Right ventricle myocardium inferior (tissue), 1 donor: Measurements from ENCODE around the gene PARD6G. TPM values are rescaled to one million over a fixed set of nuclear protein-coding genes. Genes with fewer than 3 reads are reported as not detected.

Experiments
- ATAC-seq: fragments of 200-7000 bp; cut with Tn5 transposase; one replicate; pipeline ENCODE4 v1.9.1; 2020; ENCODE audit warnings: mild to moderate bottlenecking, moderate library complexity
- DNase-seq: peaks from one replicate; pipeline ENCODE4 v3.0.0; 2021; ENCODE audit errors: missing footprints
- intact Hi-C: fragments of 100-400 bp; cut with DNase I; formaldehyde crosslinking; loops from one replicate; pipeline ENCODE4 v1.11.0; 2022
- total RNA-seq: library from RNA; stranded (reverse); fragmentation: NEBNext Ultra II Directional; extraction: Animal tissue kit (Norgen Biotek cat#: 25700); gene quantifications from one replicate; pipeline ENCODE4 v1.2.1, GENCODE V29; 2021
- donor health status: DM: no; HTN: yes; CAD: no; lungs with severe emphysema.

PARD6G gene
- total RNA-seq, 1 donor from 2014 or later = 2.1 TPM

DNA sequence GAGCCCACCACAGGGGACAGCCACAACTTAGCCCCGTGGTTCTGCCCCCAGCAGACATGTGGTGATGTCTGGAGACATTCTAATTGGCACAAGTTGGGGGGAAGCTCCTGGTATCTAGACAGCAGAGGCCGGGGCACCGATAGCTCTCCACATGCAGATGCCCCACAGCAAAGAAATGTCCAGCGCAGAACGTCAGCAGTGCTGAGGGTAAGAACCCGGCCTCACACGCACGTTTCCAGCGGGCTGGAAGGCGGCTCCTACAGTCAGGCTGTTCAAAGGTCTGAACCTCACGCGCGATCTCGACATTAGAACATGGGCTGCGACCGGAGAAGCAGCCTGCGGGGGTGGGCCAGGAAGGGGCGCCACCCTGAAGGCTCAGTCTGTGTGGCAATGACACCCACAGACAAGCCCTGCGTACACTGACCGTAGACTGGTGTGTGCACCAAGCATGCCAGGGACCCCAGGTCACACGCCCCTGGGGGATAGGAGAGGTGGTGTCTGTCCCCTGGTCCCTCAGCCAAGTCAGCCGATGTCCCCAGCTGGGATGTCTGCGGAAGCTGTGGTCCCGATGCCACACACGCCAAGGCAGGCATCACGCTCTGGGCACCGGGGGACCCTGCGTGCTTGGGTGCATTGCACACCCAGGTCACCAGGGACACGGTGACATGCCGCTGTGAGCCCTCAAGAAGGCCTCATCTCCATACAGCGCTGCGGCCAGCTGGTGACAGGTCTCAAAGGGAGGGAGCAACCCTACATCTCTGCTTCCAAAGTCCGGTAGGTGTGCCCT lies 66.3 kb downstream of the PARD6G start:
- DNase-seq (no peak), ATAC-seq (no peak)
- intact Hi-C loops = no loop called here

DNA sequence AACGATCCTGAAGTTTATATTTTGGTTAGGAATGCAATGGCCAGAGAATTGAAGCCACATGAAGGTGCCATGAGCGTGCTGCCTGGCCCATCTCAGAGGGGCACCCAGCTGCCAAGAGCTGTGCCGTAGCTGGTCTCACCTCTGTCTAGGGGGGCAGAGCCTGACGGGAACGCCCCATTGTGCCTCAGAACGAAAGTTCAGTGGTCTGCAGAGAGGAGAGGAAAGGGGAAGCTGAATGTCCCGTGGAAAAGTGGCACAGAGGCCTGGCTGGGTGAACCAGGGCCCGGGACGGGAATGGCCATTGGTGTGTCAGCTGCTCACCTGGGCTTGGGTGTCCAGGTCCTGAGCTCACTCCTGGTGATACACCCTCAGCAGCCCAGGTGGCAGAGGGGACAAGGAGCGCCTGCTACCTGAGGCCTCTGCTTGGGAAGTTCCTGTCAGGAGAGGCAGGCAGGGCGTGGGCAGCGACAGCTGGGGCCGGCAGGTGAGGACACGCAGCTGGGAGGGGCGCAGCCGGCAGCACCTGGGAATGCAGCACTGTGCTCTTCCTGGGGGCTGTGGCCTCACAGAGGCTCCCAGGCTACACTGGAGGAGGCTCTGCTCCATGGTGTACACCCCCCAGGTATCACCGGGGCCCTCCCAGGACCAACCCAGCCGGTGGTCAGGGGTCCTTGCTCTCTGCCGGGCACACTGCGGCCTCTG lies 67.3 kb downstream of the PARD6G start:
- ATAC-seq = no peak

DNA sequence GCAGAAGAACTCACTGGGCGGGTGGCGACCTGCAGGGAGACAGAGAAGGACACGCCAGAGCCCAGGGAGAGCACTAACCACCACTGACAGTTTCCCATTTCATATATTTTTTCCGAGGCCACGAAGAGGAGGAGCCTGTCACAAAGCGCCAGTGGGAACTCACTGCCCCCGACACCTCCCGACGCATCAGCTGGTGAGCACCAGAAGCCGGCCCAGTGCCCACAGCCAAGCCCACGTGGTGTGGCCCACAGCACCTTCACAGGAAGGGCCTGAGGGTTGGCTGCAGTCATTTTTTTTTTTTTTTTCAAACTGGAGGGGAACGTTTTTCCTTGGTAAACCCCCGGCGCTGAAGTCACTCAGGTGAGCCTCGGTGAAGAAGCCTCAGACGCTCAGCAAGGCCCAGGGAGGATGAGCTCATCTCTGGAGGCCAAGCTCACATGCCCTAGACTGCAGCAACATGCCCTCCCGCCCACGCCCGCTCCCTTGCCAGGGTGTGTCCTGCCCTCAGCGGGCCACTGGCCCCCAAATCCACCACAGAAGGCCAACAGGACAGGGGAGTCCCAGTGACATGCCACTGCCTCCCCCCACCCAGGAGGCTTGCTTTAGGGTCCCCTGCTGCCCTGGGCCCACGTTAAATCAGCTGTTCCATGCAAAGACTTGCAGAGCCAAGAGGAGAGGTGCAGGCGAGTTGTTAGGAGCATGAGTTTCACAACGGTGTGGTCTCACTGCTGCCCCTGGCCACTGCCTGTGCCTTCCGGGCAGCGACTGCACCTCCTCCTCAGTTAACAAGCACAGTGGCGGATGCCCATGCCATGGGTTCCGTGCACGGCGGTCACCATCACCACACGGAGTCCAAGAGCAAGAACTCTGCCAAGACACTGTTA lies 68.1 kb downstream of the PARD6G start:
- DNase-seq = no peak
- intact Hi-C loops = no loop called here
- ATAC-seq = no peak

More for the DNA sequence above, 67.3 kb downstream of the PARD6G start:
- intact Hi-C loops = no loop called here
- DNase-seq = no peak

DNA sequence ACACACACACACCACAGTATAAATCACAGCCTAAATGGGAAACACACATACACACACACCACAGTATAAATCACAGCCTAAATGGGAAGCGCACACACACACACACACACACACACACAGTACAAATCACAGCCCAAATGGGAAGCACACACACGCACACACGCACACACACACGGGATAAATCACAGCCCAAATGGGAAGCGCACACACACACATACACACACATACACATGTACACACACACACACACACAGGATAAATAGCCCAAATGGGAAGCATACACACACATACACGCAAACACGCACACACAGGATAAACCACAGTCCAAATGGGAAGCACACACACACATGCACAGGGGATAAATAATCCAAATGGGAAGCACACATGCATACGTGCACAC lies 70.2 kb downstream of the PARD6G start:
- ATAC-seq = no peak
- intact Hi-C loops = no loop called here
- DNase-seq = no peak

DNA sequence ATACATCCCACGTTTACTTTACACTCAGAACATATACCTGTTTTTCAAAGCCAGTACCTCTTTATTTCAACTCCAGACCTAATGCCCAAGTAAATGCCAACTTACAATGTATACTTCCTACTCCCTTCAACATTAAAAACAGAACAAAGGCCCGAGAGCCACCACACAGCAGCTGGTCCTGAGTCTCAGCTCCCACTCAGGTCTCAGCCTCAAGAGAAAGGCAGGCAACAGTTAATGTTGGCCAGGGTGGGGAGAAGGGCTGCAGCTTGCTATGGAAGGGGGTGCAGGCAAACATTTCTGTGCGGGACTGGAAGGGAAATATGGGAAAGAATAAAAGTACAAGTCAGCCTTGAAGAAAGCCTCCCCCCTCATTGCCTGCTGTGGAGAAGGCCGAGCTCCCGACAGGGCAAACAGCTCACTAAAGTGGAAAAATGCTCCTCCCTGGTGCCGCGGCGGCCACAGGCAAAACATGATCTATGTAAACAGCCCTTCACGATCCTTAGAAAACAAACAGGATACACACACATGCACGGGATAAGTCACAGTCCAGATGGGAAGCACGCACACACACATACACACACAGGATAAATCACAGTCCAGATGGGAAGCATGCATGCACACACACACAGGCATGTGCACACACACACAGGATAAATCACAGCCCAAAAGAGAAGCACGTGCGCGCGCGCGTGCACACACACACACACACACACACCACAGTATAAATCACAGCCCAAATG lies 70.8 kb downstream of the PARD6G start:
- ATAC-seq = no peak
- DNase-seq = no peak
- intact Hi-C loops = no loop called here

DNA sequence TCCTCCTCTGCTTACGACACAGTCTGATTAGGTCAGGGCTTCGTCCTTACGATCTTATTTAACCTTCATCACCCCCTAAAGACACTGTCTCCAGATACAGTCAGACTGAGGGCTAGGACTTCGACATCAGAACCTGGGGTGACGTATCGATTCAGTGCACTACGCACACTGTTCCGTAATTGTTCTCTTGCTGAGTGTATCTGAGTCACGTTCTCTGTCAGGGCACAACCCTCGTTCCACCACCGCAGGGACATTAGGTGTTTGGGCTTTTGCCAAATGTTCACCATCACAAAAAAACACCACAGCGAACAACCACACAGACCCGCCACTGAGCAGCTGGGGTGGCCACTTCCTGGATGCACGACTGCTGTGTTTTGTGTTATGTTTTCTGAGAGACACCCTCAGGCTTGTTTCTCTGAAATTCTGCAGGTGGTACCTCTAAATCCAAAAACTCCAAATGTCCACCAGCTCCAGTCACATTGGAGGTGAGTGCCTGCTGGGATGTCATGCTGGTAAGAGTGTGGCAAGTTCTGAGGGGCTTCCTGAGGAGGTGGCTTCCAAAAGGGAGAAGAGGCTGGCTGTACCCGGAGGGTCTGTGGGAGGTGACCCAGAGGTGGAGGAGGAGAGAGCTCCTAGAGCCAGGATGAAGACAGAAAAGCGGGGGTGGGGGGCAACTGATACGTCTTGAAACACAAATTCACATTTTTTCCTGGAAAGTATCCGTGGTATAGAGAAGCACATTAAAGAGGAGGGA lies 71.7 kb downstream of the PARD6G start:
- intact Hi-C loops = no loop called here
- ATAC-seq = no peak
- DNase-seq = no peak

DNA sequence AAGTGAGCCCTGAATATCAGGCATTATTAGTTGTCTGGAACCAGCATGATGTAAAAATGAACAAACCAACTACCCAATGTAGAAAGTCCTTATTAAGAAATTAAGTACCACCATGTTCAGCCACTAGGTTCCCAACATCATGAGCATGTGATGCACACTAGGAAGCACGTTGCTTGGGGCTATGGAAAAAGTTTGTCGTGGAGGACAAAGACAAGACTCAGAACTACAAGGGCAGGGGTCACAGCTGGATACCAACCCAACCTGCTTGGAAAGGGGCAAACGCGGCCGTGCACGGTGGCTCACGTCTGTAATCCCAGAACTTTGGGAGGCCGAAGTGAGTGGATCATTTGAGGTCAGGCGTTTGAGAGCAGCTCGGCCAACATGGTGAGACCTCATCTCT lies 74.3 kb downstream of the PARD6G start:
- intact Hi-C loops = no loop called here
- ATAC-seq (no peak), DNase-seq (no peak)

DNA sequence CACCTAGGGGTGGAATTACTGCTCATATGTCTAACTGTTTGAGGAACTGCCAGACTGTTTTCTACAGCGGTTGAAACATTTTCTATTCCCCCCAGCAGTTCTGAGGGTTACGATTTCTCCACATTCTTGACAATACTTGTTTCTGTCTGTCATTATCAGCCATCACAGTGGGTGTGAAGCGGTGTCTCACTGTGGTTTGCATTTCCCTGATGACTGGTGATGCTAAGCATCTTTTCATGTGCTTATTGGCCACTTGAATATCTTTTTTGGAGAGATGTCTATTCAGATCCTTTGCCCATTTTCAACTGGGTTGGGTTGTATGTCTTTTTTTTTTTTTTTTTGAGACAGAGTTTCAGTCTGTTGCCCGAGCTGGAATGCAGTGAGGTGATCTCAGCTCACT lies 75.3 kb downstream of the PARD6G start:
- intact Hi-C loops = no loop called here
- no peak for ATAC-seq
- no peak for DNase-seq

DNA sequence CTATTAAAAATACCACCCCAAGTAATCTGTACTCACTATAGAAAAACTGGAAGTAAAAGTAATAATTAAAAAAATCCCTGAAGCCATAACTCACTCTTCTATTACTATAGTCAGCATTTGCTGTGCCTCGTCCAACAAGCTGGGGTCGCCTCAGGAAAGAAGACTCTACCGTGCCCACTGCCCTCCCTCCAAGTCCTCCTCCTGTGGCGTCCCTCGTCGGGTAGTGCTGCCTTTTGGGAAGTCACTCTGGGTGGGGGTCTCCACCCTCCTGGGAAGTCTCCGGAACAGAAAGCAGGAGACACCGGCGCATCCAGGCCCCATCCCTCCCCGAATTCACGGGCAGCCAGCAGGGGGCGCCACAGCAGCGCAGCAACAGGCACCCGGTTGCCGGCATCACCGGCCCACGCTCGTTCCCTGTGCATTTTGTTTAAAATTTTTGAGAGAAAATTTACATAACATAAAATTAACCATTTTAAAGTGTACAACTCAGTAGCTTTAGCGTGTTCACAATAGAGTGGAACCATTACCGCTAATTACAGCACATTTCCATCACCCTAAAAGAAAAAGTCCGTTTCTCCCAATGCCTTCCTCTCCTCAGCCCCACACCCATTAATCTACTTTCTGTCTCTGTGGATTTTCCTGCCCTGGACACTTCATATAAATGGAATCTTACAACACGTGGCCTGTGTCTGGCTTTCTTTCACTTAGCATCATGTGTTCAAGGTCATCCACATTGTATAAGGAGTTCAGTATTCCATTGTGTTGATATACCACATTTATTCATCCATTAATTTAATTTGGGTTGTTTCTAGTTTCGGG lies 76.1 kb downstream of the PARD6G start:
- intact Hi-C loops = no loop called here
- ATAC-seq = peak; percentile 29
- DNase-seq = peak; percentile 80

DNA sequence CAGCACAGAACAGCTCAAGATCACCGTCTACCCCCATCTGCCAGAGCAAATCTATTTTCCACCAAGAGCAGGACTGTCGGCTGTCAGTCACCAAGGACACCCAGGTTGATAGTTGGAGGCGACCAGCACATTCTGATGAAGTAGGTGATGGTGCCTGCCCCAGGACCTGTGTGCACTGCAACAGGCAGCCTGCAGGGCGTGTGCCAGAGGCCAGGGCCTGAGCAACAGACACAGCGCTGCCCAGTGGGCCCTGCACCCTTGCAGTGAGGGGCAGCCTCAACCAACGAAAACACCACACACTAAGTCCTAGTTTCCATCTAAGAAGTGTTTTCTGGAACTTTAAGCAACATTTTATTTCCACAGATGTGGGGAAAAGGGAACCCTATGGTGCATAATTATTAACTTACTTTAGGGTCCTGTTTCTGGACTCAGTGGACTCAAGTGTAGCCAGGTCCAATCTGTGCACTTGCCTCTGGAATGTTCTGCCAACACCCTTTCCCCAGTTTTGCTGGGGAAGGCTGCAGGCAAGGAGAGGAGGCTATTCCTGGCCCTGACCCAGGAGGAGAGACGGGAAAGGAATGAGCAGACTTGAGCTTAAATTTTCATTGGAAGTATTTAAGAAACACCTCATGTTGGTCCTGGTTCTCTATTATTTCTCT lies 76.8 kb downstream of the PARD6G start:
- intact Hi-C loops = no loop called here
- DNase-seq (no peak), ATAC-seq (no peak)

DNA sequence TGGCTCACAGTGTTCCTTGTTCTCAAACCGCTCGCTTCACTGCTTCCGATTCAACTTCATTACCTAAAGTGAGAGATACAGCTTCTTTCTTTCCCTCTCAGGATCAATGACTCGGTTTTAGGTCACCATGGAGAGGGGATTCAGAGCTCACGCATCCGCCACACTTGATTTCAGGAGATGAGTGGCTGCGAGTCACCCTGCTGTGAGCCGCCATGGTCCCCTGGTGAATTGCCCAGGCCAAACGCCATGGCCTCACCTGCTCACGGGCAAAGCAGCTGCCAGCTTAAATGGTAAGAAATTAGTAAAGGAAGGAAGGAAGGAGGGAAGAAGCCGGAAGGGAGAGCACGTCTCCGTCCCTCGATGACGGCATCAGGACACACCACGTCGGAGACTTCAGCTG lies 77.7 kb downstream of the PARD6G start:
- intact Hi-C loops = no loop called here
- DNase-seq (no peak), ATAC-seq (no peak)

DNA sequence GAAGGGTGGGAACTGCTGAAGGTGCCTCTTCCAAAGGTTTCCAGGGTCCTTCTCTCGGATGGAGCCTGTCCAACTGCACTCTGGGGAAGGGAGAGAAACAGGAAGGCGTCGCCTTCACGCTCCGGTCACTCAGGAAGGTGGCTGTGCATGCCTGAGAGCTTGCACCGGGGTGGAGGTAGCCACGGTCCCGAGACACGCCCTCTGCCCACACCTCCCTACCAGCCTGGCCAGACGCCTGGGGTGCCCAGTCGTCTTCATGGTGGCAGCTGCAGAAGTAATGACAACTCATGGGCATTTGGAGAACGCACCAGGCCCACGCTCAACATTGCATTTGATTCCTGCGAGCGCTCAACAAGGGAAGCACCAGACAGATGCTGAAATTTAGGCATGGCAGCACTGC lies 78.3 kb downstream of the PARD6G start:
- DNase-seq (no peak), ATAC-seq (no peak)

DNA sequence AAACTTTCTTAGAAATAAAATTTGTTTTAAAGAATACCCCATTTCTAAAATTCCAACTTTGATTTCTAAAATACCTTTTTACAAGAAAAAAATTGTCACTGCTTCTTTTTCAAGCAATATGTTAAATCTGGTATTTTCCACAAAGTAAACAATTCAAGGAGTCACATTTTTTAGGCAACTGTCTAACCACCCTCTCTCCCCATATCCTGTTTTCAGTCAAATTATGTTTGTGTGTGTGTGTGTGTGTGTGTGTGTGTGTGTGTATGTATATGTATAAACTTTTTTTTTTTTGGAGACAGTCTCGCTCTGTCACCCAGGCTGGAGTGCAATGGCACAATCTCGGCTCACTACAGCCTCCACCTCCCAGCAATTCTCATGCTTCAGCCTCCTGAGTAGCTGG lies 79.0 kb downstream of the PARD6G start:
- intact Hi-C loops = no loop called here
- DNase-seq (no peak), ATAC-seq (no peak)

More for the DNA sequence above, 78.3 kb downstream of the PARD6G start:
- intact Hi-C loops = no loop called here

DNA sequence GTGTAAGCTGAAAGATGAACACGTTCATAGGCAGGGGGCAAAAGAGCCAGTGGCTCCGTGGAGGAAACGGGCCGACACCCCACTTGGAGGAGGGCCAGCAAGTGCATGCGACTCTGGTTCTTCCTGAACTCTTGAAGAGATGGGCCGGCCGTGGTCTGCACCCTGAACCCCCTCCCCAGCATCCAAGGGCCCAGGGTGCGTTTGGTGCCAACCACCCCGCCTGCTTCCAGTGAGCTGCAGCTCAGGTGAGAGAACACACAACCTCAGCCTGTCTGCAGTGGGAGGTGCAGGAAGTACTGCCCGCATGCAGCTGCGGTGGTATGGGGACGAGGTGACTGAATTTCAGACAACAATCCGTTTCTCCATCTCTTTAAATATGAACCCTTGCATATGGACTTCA lies 79.4 kb downstream of the PARD6G start:
- ATAC-seq = no peak
- intact Hi-C loops = no loop called here
- DNase-seq = no peak

DNA sequence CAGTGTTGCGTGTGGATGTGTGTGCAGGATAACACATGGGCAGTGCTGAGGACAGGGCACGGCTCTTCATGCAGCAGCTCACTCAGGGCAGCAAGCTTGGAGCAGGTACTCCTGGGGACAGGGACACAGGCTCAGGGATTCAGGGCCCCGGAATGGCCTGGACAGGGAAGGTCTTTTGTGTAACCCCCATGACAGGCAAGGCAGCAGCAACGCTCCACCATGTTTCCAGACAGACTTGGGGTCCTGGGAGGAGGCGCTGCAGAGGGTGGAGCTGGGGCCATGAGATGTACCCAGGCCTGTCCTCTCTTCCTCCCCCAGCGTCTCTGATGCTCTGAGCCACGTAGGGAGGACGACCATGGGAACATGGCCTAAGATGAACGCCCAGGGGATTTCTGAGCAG lies 80.0 kb downstream of the PARD6G start:
- no peak for DNase-seq
- no peak for ATAC-seq
- intact Hi-C loops = no loop called here

DNA sequence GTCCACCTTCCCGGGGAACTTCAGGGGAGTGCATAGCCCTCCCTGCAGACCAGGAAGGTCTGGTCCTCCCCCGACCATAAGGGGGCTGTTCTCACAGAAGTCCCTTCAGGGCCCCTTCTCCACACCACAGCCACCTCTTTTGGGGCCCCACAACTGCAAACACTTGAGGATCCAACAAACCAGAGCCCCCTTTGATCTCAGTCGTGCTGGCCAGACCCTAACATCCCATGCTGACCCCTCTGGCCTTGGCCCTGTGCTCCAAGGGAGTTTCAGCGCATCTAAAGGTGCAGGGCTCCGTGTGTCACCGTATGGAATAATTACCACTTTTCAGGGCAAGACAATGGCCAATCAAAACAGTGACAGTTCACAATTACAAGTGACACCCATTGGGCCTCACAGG lies 80.6 kb downstream of the PARD6G start:
- ATAC-seq (no peak), DNase-seq (no peak)
- intact Hi-C loops = no loop called here

DNA sequence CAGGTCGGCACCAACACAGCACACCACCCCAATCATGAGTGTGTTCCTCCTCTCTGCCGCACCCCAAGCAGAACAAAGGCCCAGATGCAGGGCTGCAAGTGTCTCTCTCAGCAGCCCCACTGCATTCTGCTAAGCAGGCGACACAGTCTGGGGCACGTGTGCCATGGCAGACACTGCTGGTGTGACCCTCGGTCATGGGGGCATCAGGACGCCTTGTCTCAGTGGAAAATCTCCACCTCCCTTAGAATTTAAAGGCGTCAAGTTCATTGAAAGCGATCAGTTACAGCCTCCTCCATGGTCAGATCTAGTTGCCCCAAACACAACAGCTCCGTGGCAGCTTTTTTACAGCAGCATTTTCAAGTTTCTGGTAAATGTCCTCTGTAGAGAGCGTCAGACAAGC lies 81.1 kb downstream of the PARD6G start:
- DNase-seq = no peak
- intact Hi-C loops = no loop called here
- no peak for ATAC-seq
